GM04503 (cell line): Measurements from ENCODE around the gene B3GALNT1.
A peak's percentile ranks its signal among the peaks of the same experiment; 100 is the strongest.
"Not testable (repeated sequence)": the region's sequence is repeated elsewhere in the genome, so short reads cannot be mapped to it uniquely, and the experiment has no call there.

ENCODE experiments used
- DNase-seq: peaks from one replicate; pipeline ENCODE4 v3.0.0-alpha.2; 2012; ENCODE audit warnings: low read depth

The B3GALNT1 gene

DNA sequence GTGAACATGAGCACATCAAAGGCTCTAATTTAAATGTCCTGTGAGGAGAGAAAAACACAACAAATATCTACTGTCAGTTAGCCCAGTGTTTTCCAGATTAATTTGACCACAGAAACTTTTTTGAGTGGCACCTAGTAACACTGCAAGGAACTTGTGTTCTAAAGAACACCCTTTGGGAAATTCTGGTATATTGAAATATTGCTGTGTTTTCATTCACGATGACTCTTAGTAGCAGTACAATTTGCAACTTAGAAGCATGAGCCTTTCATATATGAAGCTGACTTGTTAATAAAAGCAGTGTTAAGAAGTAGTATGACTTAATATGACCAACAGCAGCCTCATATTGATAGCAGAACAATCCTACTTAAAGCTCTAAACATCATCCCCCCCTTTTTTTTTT, 32.0 kb downstream of the B3GALNT1 start:
- no peak for DNase-seq

DNA sequence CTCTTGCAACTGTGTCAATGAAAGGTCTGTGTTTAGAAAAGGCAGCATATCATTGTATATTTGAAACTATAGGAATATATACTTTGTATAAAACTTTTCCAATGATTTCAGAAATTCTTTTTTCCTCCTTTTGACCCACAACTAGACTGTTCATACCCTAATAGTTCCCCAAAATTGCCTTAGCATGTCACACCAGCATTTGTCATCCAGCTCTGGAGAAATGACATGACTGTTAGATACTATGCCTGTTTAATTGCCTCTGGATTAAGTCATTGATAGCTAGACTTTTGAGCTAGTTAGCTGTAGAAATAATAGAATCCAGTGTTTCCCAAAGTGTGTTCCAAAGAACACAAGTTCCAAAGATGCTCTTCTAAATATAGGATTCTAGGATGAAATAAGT, 32.4 kb downstream of the B3GALNT1 start:
- no peak for DNase-seq

DNA sequence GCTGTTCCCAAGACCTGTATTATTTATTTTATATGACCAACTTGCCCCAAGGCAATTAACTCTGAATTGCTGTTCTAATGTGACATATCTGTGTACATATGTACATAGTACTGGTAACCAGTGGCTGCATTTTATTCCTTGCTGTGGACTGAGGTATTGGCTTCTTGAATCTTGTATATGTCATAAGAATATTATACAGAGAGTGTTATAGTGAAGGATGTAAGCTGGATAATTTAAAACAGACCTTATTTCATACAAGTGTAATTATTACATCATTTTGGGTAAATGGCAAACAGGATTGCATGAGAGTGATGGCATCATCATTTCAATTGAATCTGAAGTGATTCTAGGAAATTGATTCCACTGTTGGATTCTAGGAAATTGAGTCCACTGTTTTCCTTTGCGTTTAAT, 32.9 kb downstream of the B3GALNT1 start:
- DNase-seq = no peak

DNA sequence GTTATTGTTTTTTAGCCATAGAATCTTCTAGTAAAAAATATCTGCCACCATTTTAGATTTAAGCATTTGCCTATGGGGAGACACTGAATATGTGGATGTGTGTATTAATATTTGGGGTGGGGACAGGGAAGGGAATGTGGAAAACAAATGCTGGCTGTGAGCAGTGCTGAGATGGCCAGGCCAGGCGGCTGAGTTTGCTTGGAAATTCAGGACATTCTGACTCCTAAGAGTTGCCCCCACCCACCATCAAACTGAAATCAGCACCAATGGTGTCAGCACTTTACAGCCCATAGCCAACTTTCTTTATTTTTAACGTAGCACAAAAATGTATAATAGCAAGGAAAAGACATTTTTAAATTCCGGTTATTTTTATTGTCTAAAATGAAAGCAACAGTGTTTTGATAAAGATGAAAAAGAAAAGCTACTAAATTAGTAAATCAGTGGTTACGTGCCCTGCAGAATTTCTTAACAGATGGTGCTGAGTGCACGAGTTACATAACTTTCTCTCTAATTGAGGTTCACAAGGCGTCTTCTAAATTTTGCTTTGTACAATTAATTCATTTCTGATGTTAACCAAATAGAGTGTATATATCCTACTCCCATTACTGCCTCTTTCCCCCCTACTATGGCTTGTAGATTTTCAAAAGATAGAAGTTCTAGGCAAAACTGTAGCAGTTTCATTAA, 34.0 kb downstream of the B3GALNT1 start:
- DNase-seq = no peak

DNA sequence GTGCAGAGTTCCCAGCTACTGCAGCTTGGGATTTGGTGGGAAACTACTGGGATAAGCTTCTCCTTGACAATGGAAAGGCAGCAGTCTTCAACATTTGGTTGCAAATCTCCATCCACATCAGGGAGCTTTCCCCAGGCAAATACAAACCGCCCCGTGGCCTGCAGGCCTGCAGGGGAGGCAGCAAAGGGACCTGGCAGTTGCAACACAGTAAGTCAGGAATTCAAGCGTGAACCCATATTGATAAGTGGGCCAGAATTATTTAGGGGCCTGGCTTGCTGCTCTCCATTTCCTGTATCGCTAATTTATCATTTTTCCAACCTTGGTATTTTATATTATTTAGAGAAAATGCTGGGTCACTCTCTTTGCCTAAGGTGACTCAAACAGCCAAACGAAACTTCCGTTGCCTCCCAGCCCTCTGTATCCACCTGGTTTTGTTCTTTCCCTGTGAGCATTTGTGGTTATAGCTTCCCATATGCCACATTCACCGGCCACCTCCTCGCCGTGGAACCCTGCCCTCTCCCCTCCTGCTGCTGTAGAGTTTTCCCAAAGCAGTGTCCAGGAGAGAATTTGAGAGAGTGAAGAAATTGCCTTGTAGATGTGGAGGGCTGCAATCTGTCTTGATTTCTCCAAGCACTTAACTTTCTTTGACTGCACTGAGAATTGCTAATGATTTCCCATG, 34.8 kb downstream of the B3GALNT1 start:
- no peak for DNase-seq

DNA sequence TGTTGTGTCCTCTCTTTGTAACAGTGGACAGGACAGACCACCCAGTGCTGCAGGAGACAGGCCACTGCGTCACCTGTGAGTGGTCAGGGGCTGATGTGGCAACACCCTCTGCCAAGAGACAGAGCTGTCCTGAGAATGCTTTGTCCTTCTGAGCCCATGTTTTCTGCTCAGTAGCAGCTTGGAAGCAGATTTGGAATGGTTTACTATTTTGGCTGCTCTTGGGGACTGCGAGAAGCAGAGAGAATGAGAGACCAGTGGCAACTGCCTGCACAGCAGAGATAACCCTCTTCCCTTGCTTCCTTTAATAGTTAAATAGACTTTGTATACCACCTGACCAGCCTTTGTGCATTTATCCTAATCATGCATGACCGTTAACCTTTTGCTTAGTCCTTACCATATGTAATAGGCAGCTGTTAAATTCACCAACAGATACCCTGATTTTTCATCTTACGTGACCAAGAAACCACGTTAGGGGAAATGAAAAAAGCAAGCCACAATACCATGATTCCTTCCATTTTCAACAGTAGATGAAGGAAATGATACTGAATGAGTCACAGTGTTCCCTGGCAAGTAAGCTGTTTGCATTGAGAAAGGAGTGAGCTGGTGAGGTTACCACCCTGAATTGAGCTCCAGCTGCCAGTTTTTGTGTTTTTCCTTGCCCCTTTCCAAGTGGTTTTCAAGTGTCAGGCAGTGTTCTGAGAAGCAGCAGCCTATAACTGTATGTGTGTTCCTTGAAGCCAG, 35.5 kb downstream of the B3GALNT1 start:
- DNase-seq = peak; percentile 20

DNA sequence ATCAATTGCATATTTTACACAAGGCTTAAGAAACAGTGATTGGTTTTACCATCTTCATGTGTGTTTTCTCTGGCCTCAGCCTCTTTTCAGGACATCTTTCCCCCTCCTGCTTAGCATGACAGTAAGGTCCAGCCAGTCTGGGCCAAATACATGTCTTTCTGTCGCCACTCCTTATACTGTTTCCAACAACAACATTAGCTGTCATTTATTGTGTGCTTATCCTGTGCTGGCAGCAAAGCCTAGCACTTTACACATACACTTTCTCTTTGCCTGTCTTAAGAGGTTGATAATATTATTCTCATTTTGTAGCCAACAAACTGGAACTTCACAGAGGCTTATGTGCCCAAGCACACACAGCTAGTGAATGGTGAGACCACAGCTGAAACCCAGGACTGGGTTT, 37.8 kb downstream of the B3GALNT1 start:
- no peak for DNase-seq

DNA sequence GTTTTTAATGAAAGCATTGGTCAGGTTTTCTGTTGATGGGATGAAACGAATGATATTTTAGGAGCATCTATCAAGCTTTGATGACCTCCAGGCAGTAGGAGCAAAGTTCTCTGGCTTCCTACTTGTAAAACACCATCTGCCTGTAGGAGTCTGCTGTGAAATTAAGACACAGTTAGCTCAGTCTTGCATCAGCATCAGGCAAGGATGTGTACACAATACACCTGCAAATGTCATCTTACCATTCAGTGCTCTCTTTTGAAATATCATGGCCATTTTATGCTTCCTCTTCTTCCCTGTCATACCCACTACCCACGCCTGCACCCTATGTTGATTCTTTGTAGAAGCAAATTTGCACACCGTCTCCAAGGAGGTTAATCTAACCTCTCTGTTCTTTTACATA, 38.2 kb downstream of the B3GALNT1 start:
- DNase-seq = no peak

DNA sequence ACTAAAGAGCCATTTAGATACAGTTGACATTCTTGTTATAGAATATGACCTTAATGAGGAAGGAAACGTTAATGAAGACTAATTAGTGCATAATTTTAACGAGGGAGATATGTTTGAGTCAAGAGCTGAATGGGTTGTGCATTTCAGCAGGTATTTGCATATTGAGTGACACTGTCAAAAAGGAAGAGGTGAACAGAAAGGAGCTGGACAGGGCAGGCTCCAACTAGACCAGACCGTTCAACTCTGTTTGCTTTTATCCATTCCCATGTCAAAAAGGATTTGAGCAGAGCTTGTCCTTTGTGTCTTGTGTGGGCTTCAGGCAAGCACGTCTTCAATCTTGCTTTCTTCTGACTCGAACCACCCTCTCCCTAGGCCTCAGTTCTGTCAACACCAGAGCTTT, 40.7 kb downstream of the B3GALNT1 start:
- no peak for DNase-seq

DNA sequence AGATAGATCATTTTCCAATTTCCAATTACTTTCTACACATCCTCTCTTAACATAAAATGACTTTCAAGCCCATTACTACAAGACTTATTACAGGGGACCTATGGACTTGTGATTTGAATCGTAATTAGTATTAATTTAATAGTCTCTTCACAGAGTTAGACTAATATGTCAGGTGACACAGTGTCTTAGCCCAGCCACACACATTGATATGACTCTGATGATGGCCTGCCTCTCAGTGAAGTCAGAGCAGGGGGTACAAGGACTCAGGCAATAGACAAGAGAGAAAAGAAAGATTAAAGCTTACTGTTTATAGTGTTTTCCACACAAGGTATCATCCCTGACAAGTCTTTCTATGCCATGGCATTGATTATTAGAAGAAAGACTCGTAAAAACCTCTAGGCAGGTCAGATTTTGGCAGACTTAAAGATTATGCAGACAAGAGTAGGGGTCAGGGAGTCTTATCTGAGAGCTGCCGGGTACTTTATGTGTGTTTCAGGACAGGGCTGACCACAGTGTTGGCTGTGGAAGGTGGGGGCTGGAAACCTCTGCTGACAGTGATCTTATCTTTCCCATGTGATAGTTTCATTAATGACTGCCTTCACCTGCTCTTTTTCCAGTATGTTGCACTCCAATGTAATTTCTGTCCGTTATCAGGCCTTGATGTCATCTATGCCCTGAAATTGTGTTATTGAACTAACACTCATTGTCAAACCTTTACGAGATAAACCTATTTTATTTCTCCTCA, 50.1 kb downstream of the B3GALNT1 start:
- DNase-seq = no peak

DNA sequence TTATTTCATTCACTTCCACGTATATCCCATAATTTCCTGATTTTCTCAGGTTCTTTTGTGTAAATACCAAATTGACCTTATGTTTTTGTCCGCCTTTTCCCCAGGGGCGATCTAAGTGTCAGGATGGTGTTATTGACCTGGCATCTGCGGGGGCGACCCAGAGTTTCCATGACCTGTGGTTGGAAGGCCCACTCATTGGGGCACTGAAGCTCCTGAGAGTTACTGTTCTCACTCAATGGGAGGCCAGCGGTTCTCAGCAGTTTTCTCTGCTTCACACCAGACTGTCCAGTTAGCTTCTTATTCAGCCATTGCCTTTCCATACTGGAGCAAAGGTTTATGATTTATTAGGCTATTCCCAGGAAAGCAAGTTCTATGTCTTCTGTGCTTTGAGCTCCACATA, 53.3 kb downstream of the B3GALNT1 start:
- DNase-seq = no peak

DNA sequence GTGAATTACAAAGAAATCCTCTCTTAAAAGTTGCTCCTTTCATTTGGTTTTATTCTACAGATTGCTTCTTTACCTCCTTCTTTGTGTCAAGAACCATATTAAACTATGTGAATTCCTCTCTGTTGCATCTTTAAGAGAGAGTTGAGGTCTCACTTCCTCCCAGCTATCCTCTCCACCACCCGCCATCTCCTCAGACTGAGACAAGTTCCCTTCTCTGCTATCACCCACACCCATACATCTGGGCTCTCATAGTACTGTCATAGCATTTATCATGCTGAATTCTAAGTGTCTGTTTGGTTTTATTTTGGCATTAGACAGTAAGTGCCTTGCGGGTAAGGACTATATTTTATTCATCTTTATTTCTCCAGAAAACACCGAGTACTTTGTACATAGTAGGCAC, 54.2 kb downstream of the B3GALNT1 start:
- DNase-seq = no peak

DNA sequence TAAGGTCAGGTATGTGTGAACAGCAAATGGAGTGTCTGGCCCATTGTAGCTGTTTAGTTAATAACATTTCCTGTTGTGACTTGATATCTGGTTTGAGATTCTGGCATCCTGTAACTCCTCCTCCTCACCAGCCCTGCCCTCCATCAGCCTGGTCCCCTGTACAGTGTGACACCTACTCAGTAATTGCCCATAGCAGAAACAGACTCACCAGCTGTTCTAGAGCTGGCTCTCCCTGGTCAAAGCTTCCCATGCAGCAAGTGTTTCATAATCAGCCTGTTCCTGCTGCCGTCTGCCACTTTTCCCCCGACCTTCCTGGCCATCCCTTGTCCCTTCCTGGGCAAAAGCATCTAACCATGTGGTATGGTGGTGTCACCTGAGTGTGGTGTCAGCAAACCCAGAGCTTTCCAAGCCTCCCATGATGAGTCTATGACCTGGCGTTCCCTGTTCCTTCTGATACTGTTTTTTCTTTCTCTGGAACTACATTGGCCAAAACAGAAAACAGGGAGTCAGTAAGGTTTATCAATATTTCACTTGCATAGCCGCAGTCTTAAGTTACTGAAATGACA, 55.4 kb downstream of the B3GALNT1 start:
- DNase-seq = no peak

DNA sequence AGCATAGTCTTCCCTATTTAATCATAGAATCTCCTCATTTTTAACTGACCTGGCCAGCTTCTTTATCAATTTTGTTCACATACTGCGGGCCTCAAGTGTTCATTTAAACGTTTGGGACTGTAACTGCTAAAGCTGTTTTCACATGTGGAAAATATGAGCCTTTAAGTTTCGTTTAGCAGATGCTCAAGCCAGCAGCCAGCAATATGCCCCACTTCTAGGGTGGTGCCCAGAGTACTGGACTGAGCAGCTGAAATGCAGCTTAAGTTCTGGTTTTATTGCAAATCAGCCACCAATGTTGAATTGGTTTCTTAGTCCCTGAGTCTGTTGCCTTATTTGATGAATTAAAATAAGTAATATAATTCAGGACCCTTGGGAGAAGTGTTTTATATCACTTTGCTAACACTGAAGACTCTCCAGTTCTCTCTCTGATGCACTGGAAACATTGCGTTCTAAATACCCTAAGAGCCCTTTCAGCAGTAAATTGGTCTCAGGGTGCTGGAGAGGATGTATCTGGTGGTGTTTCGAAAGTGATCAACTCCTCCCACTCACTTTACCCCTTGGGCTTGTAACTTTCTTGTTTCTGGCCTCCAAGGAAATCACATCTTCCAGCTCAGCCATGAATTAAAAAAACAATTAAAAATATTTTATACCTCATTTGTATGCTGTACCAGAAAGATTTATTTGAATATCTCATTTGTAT, 61.7 kb downstream of the B3GALNT1 start:
- DNase-seq = no peak

DNA sequence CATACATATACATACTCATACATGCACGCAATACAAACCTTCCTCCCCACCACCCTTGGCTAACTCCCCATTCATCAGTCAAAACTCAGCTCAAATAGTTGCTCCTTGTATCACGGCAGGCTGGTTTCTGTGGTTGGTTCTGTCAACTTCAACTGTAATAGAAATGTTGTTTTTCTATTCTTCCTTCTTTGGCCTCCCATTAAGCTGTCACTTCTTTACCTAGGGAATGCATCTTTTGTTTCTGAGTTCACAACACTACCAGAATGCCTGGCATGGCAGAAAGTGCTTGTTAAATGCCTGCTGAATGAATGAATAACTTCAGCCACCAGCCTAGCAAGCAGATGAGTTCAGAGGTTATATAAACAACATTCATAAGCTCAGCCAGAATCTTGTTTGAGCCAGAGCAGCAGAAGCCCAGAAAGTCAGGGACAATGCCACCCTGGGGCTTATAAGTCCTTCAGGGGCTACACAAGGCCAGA, 63.1 kb downstream of the B3GALNT1 start:
- DNase-seq = no peak

DNA sequence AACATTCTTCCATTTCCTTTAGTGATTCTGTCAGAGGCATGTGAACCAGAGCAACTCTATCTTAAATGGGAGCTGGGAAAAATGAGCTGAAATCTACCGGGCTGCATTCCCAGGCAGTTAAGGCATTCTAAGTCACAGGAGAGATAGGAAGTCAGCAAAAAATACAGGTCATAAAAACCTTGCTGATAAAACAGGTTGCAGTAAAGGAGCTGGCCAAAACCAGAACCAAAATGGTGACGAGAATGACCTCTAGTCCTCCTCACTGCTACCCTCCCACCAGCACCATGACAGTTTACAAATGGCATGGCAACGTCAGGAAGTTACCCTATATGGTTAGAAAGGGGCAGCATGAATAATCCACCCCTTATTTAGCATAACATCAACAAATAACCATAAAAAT, 66.4 kb downstream of the B3GALNT1 start:
- DNase-seq = no peak

DNA sequence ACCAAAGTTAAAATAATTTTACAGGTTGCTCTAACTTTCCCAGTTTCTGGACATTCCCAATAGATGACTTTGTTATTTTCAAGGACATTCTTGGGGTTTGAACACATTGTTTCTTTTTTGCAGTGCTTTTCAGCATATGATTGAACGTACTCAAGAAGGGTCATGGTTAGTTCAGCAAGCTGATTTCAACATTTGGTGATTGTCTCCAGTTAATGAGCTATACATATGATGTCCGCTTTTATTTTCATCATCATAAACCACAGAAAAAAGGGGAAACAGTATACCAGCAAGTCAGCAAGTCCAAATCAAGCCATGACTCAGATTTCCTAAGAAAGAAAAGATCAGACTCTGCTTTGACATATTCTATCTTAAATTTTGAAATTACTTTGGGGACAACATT, 69.4 kb downstream of the B3GALNT1 start:
- DNase-seq = no peak

DNA sequence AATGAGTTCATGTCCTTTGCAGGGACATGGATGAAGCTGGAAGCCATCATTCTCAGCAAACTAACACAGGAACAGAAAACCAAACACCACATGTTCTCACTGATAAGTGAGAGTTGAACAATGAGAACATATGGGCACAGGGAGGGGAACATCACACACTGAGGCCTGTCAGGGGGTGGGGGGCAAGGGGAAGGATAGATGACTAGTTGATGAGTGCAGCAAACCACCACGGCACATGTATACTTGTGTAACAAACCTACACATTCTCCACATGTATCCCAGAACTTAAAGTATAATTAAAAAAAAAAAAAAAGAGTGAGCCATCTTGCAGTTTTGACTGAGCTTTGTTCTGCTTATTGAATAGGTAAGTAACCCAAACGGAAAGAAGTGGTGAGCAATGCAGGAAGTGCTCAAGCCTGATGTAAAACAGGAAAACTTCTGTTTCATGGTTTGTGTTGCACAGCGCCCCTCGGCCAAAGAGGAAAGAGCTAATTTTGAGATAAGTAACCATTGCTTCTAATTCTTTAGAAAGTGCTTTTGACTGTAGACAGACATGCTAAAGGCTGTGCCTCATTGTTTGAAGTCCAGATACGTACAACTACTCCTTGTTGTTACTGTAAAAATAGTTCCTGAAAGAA, 70.1 kb downstream of the B3GALNT1 start:
- DNase-seq = not testable (repeated sequence)
